ENCODE data around the gene E4F1.

DNA sequence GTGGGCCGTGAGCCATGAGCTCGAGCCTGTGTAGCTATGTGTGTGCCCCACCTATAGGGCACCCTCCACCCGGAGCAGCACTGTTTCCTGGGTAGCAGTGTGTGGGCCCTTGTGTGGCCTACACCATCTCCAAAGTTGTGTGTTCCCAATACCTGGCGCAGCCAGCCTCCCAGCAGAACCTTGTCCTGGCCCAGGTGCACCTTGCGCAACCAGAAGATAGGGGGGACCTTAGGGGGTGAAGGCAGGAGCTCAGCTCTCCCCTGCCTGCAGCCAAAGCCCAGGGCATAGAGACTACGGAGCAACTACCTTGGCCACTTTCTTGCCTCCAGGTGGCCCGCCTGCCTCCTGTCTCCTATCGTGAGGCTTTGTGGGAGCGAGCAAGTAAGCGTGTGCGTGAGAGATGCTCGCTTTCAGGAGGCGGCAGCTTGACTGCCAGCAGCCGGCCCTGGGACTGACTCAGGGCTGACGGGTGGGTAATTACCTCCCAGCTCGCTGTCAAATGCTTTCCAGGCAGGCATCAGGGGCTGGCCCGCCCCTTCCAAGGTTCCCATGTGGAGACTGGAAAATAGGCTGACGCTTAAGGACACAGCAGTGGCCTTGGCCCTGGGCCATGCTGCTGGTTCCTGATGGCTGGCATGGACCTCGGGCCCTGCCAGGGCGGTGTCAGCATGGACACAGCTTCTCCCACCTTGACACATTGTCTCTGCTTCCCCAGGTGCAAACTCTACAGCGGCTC lies 48.8 kb upstream of the E4F1 start:
- TF ChIP-seq, protein P1, sequence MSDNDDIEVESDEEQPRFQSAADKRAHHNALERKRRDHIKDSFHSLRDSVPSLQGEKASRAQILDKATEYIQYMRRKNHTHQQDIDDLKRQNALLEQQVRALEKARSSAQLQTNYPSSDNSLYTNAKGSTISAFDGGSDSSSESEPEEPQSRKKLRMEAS (IDR thresholded peaks at IDR 0.05): no peak
- TF ChIP-seq FOXA2 (IDR thresholded peaks at IDR 0.05): no peak
- TF ChIP-seq, protein P2, sequence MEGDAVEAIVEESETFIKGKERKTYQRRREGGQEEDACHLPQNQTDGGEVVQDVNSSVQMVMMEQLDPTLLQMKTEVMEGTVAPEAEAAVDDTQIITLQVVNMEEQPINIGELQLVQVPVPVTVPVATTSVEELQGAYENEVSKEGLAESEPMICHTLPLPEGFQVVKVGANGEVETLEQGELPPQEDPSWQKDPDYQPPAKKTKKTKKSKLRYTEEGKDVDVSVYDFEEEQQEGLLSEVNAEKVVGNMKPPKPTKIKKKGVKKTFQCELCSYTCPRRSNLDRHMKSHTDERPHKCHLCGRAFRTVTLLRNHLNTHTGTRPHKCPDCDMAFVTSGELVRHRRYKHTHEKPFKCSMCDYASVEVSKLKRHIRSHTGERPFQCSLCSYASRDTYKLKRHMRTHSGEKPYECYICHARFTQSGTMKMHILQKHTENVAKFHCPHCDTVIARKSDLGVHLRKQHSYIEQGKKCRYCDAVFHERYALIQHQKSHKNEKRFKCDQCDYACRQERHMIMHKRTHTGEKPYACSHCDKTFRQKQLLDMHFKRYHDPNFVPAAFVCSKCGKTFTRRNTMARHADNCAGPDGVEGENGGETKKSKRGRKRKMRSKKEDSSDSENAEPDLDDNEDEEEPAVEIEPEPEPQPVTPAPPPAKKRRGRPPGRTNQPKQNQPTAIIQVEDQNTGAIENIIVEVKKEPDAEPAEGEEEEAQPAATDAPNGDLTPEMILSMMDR (IDR thresholded peaks at IDR 0.05; ENCODE audit: low read depth, low read length, missing input control): no peak
- no peak for TF ChIP-seq ZBTB33 (IDR thresholded peaks at IDR 0.05)
- no peak for TF ChIP-seq YY1 (IDR thresholded peaks at IDR 0.05)
